ENCODE data around the gene NAT16.
A peak's percentile ranks its signal among the peaks of the same experiment; 100 is the strongest.

The NAT16 gene

DNA sequence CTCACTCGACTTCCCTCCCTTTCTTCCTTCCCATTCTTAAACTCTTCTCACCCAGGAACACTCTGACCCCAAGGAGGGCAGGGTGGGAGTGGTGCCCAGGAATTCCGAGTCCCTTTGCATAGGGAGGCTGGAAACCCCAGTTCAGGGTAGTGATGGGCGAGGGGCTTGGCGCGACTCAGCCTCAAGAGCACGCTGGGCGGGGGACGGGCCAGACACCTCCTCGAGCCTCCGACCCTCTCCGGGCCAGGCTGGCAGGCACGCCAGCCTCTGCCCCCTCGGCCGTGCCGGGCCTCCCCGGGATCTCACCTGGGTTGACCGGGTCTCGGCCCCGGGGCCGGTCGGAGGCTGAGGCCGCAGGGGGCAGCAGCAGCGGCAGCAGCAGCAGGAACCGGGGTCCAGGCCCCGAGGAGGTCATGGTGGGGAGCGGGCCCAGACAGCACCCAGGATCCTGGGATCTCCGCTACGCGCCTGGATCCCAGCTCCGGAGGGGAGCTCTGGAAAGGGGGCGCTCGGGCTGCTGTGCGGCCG is 36.8 kb upstream of the NAT16 start:
- H3K4me3 ChIP-seq (replicated peaks; ENCODE audit: insufficient read depth, low read length): peak overlapping the region; percentile 94
- peak in 1 of 2 experiments; percentile 48 for DNase-seq (ENCODE audit: low read depth in 1 of 2, low spot score in 1 of 2)
- TF ChIP-seq GABPA (IDR thresholded peaks at IDR 0.05; ENCODE audit: low read depth) (no peak), POLR2AphosphoS5 (IDR thresholded peaks at IDR 0.05; ENCODE audit: low read depth) (no peak)
- TF ChIP-seq, protein P1, sequence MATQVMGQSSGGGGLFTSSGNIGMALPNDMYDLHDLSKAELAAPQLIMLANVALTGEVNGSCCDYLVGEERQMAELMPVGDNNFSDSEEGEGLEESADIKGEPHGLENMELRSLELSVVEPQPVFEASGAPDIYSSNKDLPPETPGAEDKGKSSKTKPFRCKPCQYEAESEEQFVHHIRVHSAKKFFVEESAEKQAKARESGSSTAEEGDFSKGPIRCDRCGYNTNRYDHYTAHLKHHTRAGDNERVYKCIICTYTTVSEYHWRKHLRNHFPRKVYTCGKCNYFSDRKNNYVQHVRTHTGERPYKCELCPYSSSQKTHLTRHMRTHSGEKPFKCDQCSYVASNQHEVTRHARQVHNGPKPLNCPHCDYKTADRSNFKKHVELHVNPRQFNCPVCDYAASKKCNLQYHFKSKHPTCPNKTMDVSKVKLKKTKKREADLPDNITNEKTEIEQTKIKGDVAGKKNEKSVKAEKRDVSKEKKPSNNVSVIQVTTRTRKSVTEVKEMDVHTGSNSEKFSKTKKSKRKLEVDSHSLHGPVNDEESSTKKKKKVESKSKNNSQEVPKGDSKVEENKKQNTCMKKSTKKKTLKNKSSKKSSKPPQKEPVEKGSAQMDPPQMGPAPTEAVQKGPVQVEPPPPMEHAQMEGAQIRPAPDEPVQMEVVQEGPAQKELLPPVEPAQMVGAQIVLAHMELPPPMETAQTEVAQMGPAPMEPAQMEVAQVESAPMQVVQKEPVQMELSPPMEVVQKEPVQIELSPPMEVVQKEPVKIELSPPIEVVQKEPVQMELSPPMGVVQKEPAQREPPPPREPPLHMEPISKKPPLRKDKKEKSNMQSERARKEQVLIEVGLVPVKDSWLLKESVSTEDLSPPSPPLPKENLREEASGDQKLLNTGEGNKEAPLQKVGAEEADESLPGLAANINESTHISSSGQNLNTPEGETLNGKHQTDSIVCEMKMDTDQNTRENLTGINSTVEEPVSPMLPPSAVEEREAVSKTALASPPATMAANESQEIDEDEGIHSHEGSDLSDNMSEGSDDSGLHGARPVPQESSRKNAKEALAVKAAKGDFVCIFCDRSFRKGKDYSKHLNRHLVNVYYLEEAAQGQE (IDR thresholded peaks at IDR 0.05; ENCODE audit: insufficient replicate concordance, low read depth): no peak
- TF ChIP-seq, protein P2, sequence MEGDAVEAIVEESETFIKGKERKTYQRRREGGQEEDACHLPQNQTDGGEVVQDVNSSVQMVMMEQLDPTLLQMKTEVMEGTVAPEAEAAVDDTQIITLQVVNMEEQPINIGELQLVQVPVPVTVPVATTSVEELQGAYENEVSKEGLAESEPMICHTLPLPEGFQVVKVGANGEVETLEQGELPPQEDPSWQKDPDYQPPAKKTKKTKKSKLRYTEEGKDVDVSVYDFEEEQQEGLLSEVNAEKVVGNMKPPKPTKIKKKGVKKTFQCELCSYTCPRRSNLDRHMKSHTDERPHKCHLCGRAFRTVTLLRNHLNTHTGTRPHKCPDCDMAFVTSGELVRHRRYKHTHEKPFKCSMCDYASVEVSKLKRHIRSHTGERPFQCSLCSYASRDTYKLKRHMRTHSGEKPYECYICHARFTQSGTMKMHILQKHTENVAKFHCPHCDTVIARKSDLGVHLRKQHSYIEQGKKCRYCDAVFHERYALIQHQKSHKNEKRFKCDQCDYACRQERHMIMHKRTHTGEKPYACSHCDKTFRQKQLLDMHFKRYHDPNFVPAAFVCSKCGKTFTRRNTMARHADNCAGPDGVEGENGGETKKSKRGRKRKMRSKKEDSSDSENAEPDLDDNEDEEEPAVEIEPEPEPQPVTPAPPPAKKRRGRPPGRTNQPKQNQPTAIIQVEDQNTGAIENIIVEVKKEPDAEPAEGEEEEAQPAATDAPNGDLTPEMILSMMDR (IDR thresholded peaks at IDR 0.05; ENCODE audit: insufficient read depth, low read length): no peak
- no peaks in the 10 kb centered on the region for H3K27me3 ChIP-seq (ENCODE audit: insufficient read depth, poor library complexity, severe bottlenecking)
- H3K27ac ChIP-seq (replicated peaks): peak overlapping the region; percentile 79

DNA sequence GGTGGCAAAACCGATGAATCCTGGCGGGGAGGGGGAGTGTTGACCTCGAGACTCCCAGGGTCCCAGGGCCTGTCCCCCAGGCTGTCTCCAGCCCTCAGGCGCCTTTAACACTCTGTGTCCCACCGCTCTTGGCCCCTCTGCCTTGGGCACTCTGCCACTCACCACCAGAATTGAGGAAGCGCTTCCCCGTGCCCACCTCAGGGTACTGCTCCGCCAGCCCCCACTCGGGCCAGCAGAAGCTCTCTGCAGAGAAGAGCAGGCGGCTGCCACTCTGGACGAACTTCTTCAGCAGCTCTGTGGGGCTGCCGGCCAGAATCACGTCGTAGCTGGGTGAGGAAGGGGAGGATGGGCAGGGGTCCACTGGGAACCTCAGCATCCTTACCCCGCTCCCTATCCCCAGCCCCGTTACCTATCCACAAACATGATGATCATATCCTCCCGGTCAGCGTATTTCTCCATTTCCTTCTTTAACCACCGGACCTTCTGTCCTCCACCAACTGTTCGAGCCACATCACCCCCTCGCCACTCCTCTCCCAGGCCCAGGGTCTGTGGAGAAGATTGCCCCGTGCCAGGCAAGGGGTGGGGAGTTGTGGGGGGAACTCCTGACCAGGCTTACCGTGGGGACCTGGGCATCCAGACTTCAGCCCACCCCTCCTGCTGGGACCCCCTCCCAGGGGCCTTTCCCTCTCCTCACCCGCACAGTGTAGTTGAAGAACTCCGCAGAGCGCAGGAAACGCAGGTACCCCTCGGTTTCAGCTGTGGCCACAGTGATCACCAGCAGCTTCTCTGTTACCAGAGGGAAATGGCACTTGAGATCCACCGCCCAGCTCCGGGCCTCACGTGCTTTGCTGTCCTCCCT is 36.1 kb upstream of the NAT16 start:
- TF ChIP-seq POLR2AphosphoS5 (IDR thresholded peaks at IDR 0.05; ENCODE audit: low read depth): no peak
- no peak; the same call in 1 of the 2 replicates for TF ChIP-seq SPI1 (IDR thresholded peaks at IDR 0.05; ENCODE audit: borderline replicate concordance, low read depth)
- TF ChIP-seq, protein P2 (IDR thresholded peaks at IDR 0.05; ENCODE audit: insufficient read depth, low read length): no peak
- TF ChIP-seq, protein P1 (IDR thresholded peaks at IDR 0.05; ENCODE audit: insufficient replicate concordance, low read depth): no peak
- TF ChIP-seq GABPA (IDR thresholded peaks at IDR 0.05; ENCODE audit: low read depth): no peak
- Histone ChIP-seq H3K27me3 (ENCODE audit: insufficient read depth, poor library complexity, severe bottlenecking) (no peaks in the 10 kb centered on the region), H3K4me3 (replicated peaks; ENCODE audit: insufficient read depth, low read length) (peak overlapping the region; percentile 94), H3K27ac (replicated peaks) (peak overlapping the region; percentile 79)
- DNase-seq (ENCODE audit: low read depth in 1 of 2, low spot score in 1 of 2): peak in 1 of 2 experiments; percentile 45

DNA sequence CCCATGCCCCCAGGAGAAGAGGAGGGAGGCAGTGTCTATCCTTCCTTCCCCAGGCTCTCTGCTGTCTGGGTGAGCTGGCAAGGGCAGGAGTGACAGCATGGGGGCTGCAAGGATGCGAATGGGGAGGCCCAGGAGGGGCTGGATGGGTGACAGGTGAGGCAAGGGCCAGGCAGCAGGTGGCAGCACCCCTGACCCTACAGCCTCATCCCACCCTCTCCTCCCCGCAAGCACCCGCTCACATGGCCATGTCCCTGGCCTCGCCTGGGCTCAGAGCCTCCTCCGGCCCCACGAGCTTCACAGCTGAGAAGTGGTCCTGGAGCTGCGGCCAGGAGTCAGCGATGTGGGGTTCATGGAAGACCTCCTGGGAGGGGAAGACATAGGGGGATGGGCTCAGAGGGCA is 31.9 kb upstream of the NAT16 start:
- DNase-seq (ENCODE audit: low read depth in 1 of 2, low spot score in 1 of 2): no peak
- H3K4me3 ChIP-seq (replicated peaks; ENCODE audit: insufficient read depth, low read length): no peak overlapping the region
- TF ChIP-seq, protein P2 (IDR thresholded peaks at IDR 0.05; ENCODE audit: insufficient read depth, low read length): no peak
- no peak for TF ChIP-seq GABPA (IDR thresholded peaks at IDR 0.05; ENCODE audit: low read depth)
- TF ChIP-seq SPI1 (IDR thresholded peaks at IDR 0.05; ENCODE audit: borderline replicate concordance, low read depth): no peak
- TF ChIP-seq POLR2AphosphoS5 (IDR thresholded peaks at IDR 0.05; ENCODE audit: low read depth): no peak
- TF ChIP-seq, protein P1 (IDR thresholded peaks at IDR 0.05; ENCODE audit: insufficient replicate concordance, low read depth): no peak
- no peaks in the 10 kb centered on the region for H3K27me3 ChIP-seq (ENCODE audit: insufficient read depth, poor library complexity, severe bottlenecking)
- H3K27ac ChIP-seq (replicated peaks): no peak overlapping the region
